K562 (cell line): Measurements from ENCODE around the gene COA3. TPM values are rescaled to one million over a fixed set of nuclear protein-coding genes. Genes with fewer than 3 reads are reported as not detected.

Experiments
- ARNT ChIP-seq, 2 experiments: fragments of 450-650 bp; IDR thresholded peaks; 2 replicates each; pipeline ENCODE4 v1.6.1; 2016; ENCODE audit warnings: mild to moderate bottlenecking in 1 of 2
- ATF1 ChIP-seq, 2 experiments: fragments of 450-650 bp in 1 of 2; IDR thresholded peaks; 2 replicates each; pipeline ENCODE4 v1.6.1; 2016; ENCODE audit warnings: missing compliant biosample characterization in 1 of 2, missing genetic modification characterization in 1 of 2
- ATF3 ChIP-seq, 2 experiments: fragments of 450-650 bp in 1 of 2; sonication (generic) in 1 of 2; formaldehyde crosslinking in 1 of 2; IDR thresholded peaks in 1 of 2; conservative IDR thresholded peaks in 1 of 2; 2 replicates each; pipeline versions ENCODE4 v1.6.1 to v1.8.1; 2016 to 2023; ENCODE audit warnings: mild to moderate bottlenecking in 2 of 2, moderate library complexity in 2 of 2, inconsistent platforms in 1 of 2, missing genetic modification reagents in 1 of 2
- BMI1 ChIP-seq: fragments of 150-350 bp; IDR thresholded peaks from 2 replicates; pipeline ENCODE4 v1.6.1; 2014; ENCODE audit warnings: low read length
- DMBX1 ChIP-seq: fragments of 250-450 bp; sonication (Bioruptor Pico); IDR thresholded peaks from 2 replicates; pipeline ENCODE4 v1.8.0; 2022; ENCODE audit warnings: inconsistent platforms, mild to moderate bottlenecking, moderate library complexity, borderline replicate concordance
- KLF13 ChIP-seq: fragments of 450-650 bp; IDR thresholded peaks from 2 replicates; pipeline ENCODE4 v1.6.1; 2016; ENCODE audit warnings: missing genetic modification characterization, low read depth, mild to moderate bottlenecking, missing compliant biosample characterization, moderate library complexity, borderline replicate concordance
- L3MBTL2 ChIP-seq: fragments of 450-650 bp; IDR thresholded peaks from 2 replicates; pipeline ENCODE4 v1.6.1; 2016; ENCODE audit warnings: mild to moderate bottlenecking, moderate library complexity
- NRF1 ChIP-seq, 2 experiments: fragments of 450-650 bp; IDR thresholded peaks in 1 of 2; conservative IDR thresholded peaks in 1 of 2; 2 replicates each; pipeline ENCODE4 v1.6.1; 2014; ENCODE audit warnings: mild to moderate bottlenecking in 2 of 2
- PHF21A ChIP-seq: fragments of 450-650 bp; IDR thresholded peaks from 2 replicates; pipeline ENCODE4 v1.6.1; 2017; ENCODE audit warnings: low read depth, borderline replicate concordance
- POLR2G ChIP-seq: fragments of 200-400 bp; formaldehyde crosslinking; IDR thresholded peaks from 2 replicates; pipeline ENCODE4 v1.6.1; 2017; ENCODE audit warnings: low read depth, mild to moderate bottlenecking, antibody characterized with exemption, low read length, moderate library complexity
- PRPF4 ChIP-seq: fragments of 200-400 bp; formaldehyde crosslinking; IDR thresholded peaks from one replicate; pipeline ENCODE4 v1.6.1; 2017; ENCODE audit warnings: low read length, low read depth, mild to moderate bottlenecking; ENCODE audit not compliant: insufficient read depth, poor library complexity, severe bottlenecking
- SIN3B ChIP-seq: fragments of 450-650 bp; IDR thresholded peaks from 2 replicates; pipeline ENCODE4 v1.6.1; 2017; ENCODE audit warnings: low read depth, mild to moderate bottlenecking, moderate library complexity
- TARDBP ChIP-seq: fragments of 450-650 bp; IDR thresholded peaks from 2 replicates; pipeline ENCODE4 v1.6.1; 2016
- TCFL5 ChIP-seq: fragments of 250-450 bp; sonication (Bioruptor Pico); conservative IDR thresholded peaks from 2 replicates; pipeline ENCODE4 v1.6.1; 2021; ENCODE audit warnings: mild to moderate bottlenecking, moderate library complexity, matching md5 sums
- XRCC4 ChIP-seq: IDR thresholded peaks from one replicate; pipeline ENCODE4 v1.6.1; 2011; ENCODE audit not compliant: insufficient read depth, insufficient read length; ENCODE audit errors: extremely low read depth
- ZBTB2 ChIP-seq: fragments of 450-650 bp; IDR thresholded peaks from 2 replicates; pipeline ENCODE4 v1.6.1; 2016; ENCODE audit warnings: antibody characterized with exemption
- ZNF274 ChIP-seq: IDR thresholded peaks from 2 replicates; pipeline ENCODE4 v1.6.1; 2011; ENCODE audit warnings: low read depth, mild to moderate bottlenecking, low read length, moderate library complexity, borderline replicate concordance
- ZNF583 ChIP-seq: fragments of 250-450 bp; sonication (Bioruptor Pico); IDR thresholded peaks from 2 replicates; pipeline ENCODE4 v1.4.0; 2020
- ZNF707 ChIP-seq: fragments of 250-450 bp; sonication (Bioruptor Pico); conservative IDR thresholded peaks from 2 replicates; pipeline ENCODE4 v1.8.0; 2022; ENCODE audit warnings: inconsistent platforms, mild to moderate bottlenecking, moderate library complexity
- polyA plus RNA-seq, 8 experiments: library from polyadenylated mRNA; depleted of rRNA in 4 of 8; stranded (reverse) in 5 of 8; unstranded in 3 of 8; fragments of >200 nt; fragmentation: Nextera tagmentation in 2 of 8; fragmentation: Illumina TruSeq in 1 of 8; extraction: Ambion mirVana in 2 of 8; extraction: Trizol in 1 of 8; gene quantifications; 2 replicates each; pipeline versions ENCODE4 v1.2.1 to v1.2.3, GENCODE V29; 2011 to 2014; ENCODE audit warnings: inconsistent platforms in 1 of 8, missing spikeins in 1 of 8
- total RNA-seq, 7 experiments: library from RNA; depleted of rRNA in 6 of 7; stranded (reverse); fragments of >200 nt in 6 of 7; fragmentation: Illumina TruSeq in 2 of 7; extraction: Trizol in 2 of 7; gene quantifications; 2 replicates each; pipeline versions ENCODE4 v1.2.1 to v1.2.3, GENCODE V29; 2011 to 2021; ENCODE audit warnings: low replicate concordance in 1 of 7
- TF ChIP-seq, protein P1 (sequence below): sonication (generic); formaldehyde crosslinking; IDR thresholded peaks from 2 replicates; pipeline ENCODE4 v1.8.1; 2023; ENCODE audit warnings: mild to moderate bottlenecking, missing genetic modification reagents
- TF ChIP-seq, protein P2 (sequence below): fragments of 450-650 bp; formaldehyde crosslinking; IDR thresholded peaks from 2 replicates; pipeline ENCODE4 v1.4.0; 2022; ENCODE audit warnings: missing genetic modification characterization

COA3 gene
- total and polyA plus RNA-seq, 9 of the 15 experiments (the other 6 are each of a cell fraction or from before 2014, with no cell fraction given): 49.6 to 153 (median 61.4) TPM

GRCh38 chr17:42779936-42780850 lies 18.3 kb downstream of the COA3 start, which contains the start of gene WNK4 (continued):
- TF ChIP-seq NRF1 (conservative IDR thresholded peaks at IDR 0.05 in 1 of 2, IDR thresholded peaks at IDR 0.05 in 1 of 2) (peak; percentile 47 to 57), SIN3B (no peak), PHF21A (peak; percentile 93), BMI1 (no peak), ZNF707 (CRISPR knock-in tag) (no peak), DMBX1 (CRISPR knock-in tag) (no peak), ATF1 (CRISPR knock-in tag; IDR thresholded peaks at IDR 0.05) (no peak), ATF1 (tag; IDR thresholded peaks at IDR 0.05) (peak; percentile 72), ZBTB2 (peak; percentile 88), KLF13 (peak; percentile 66; the same call in 1 of the 2 replicates), POLR2G (peak; percentile 86), ATF3 (IDR thresholded peaks at IDR 0.05) (0 out of 2 replicates have a peak, but pooled peaks have one; percentile 13), ATF3 (CRISPR knock-in tag; conservative IDR thresholded peaks at IDR 0.05) (no peak), PRPF4 (no peak), L3MBTL2 (0 out of 2 replicates have a peak, but pooled peaks have one; percentile 3), TCFL5 (CRISPR knock-in tag) (no peak), XRCC4 (no peak), TARDBP (no peak), ZNF274 (no peak), ZNF583 (CRISPR knock-in tag) (no peak), ARNT (IDR thresholded peaks at IDR 0.05) (peak; percentile 70; a peak in 2 of 4 replicates)
- TF ChIP-seq, protein P1, sequence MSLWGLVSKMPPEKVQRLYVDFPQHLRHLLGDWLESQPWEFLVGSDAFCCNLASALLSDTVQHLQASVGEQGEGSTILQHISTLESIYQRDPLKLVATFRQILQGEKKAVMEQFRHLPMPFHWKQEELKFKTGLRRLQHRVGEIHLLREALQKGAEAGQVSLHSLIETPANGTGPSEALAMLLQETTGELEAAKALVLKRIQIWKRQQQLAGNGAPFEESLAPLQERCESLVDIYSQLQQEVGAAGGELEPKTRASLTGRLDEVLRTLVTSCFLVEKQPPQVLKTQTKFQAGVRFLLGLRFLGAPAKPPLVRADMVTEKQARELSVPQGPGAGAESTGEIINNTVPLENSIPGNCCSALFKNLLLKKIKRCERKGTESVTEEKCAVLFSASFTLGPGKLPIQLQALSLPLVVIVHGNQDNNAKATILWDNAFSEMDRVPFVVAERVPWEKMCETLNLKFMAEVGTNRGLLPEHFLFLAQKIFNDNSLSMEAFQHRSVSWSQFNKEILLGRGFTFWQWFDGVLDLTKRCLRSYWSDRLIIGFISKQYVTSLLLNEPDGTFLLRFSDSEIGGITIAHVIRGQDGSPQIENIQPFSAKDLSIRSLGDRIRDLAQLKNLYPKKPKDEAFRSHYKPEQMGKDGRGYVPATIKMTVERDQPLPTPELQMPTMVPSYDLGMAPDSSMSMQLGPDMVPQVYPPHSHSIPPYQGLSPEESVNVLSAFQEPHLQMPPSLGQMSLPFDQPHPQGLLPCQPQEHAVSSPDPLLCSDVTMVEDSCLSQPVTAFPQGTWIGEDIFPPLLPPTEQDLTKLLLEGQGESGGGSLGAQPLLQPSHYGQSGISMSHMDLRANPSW (CRISPR knock-in tag): no peak
- TF ChIP-seq, protein P2, sequence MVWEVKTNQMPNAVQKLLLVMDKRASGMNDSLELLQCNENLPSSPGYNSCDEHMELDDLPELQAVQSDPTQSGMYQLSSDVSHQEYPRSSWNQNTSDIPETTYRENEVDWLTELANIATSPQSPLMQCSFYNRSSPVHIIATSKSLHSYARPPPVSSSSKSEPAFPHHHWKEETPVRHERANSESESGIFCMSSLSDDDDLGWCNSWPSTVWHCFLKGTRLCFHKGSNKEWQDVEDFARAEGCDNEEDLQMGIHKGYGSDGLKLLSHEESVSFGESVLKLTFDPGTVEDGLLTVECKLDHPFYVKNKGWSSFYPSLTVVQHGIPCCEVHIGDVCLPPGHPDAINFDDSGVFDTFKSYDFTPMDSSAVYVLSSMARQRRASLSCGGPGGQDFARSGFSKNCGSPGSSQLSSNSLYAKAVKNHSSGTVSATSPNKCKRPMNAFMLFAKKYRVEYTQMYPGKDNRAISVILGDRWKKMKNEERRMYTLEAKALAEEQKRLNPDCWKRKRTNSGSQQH: peak; percentile 71; the same call in 1 of the 2 replicates
